ENCODE measurements around the gene TAC1.

- no peak for TF ChIP-seq POLR2A (IDR thresholded peaks at IDR 0.05)
- TF ChIP-seq CTCF (IDR thresholded peaks at IDR 0.05), result no peak
These were observed 1.6 kb downstream of the TAC1 start for GRCh38 chr7:97733276-97734161.
